ENCODE measurements around the gene ZNF205. TPM values are rescaled to one million over a fixed set of nuclear protein-coding genes. Genes with fewer than 3 reads are reported as not detected.

Gene ZNF205
- total and polyA plus RNA-seq, 10 of the 15 experiments (the other 5 are each of a cell fraction or from before 2014, with no cell fraction given), result 0.26 to 1.5 (median 0.78) TPM; not detected in 2

DNA sequence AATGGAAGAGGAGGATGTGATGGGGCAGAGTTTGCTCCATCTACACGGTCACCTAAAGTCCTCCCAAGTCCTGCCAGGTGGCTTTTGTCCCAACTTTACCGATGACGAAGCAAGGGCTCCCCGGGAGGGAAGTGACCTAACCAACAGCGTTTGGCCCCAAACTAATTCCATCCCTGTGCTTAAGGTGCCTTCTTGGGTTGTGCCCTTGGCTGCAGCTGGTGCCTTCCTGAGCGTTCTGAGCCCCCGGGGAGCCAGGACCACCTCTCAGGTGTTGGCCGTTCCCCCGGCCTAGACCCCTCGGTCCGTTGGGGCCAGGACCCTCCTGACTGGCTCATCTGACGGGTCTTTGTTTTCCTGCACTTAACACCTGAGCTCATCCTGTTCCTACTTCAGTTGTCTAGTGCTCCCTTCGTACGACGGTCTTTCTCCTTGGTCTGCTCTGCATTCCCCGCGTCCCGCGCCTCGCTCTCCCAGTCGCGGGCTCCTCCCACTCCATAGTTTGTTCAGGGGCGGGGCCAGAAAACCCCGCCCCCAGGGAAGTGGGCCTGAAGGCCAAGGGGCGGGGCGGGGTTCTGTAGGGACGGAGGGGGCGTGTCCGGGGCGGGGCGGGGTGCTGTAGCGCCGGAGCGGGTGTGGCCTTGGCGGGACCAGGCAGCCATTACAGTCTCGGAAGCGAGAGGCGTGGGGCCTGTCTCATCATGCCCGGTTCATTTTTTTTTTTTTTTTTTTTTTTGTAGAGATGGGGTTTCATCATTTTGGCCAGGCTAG lies 12.5 kb upstream of the ZNF205 start (continued):
- no peak for TF ChIP-seq POU2F2 (IDR thresholded peaks at IDR 0.05; ENCODE audit: borderline replicate concordance, low read depth, low read length)
- TF ChIP-seq SKIL (IDR thresholded peaks at IDR 0.05; ENCODE audit: low read depth, poor library complexity, severe bottlenecking), result peak; percentile 69
- TF ChIP-seq ETV6 (conservative IDR thresholded peaks at IDR 0.05 in 1 of 2, IDR thresholded peaks at IDR 0.05 in 1 of 2; ENCODE audit: borderline replicate concordance in 1 of 2, low read depth in 1 of 2), result no peak
- no peak for TF ChIP-seq HCFC1 (IDR thresholded peaks at IDR 0.05; ENCODE audit: low read length)
- TF ChIP-seq NR2C1 (IDR thresholded peaks at IDR 0.05), result no peak
- TF ChIP-seq STAT1 (conservative IDR thresholded peaks at IDR 0.05), result no peak
- TF ChIP-seq, protein P1, sequence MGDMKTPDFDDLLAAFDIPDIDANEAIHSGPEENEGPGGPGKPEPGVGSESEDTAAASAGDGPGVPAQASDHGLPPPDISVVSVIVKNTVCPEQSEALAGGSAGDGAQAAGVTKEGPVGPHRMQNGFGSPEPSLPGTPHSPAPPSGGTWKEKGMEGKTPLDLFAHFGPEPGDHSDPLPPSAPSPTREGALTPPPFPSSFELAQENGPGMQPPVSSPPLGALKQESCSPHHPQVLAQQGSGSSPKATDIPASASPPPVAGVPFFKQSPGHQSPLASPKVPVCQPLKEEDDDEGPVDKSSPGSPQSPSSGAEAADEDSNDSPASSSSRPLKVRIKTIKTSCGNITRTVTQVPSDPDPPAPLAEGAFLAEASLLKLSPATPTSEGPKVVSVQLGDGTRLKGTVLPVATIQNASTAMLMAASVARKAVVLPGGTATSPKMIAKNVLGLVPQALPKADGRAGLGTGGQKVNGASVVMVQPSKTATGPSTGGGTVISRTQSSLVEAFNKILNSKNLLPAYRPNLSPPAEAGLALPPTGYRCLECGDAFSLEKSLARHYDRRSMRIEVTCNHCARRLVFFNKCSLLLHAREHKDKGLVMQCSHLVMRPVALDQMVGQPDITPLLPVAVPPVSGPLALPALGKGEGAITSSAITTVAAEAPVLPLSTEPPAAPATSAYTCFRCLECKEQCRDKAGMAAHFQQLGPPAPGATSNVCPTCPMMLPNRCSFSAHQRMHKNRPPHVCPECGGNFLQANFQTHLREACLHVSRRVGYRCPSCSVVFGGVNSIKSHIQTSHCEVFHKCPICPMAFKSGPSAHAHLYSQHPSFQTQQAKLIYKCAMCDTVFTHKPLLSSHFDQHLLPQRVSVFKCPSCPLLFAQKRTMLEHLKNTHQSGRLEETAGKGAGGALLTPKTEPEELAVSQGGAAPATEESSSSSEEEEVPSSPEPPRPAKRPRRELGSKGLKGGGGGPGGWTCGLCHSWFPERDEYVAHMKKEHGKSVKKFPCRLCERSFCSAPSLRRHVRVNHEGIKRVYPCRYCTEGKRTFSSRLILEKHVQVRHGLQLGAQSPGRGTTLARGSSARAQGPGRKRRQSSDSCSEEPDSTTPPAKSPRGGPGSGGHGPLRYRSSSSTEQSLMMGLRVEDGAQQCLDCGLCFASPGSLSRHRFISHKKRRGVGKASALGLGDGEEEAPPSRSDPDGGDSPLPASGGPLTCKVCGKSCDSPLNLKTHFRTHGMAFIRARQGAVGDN (IDR thresholded peaks at IDR 0.05), result no peak
- no peak for TF ChIP-seq SUZ12 (IDR thresholded peaks at IDR 0.05; ENCODE audit: unreplicated experiment)
- TF ChIP-seq, protein P2, sequence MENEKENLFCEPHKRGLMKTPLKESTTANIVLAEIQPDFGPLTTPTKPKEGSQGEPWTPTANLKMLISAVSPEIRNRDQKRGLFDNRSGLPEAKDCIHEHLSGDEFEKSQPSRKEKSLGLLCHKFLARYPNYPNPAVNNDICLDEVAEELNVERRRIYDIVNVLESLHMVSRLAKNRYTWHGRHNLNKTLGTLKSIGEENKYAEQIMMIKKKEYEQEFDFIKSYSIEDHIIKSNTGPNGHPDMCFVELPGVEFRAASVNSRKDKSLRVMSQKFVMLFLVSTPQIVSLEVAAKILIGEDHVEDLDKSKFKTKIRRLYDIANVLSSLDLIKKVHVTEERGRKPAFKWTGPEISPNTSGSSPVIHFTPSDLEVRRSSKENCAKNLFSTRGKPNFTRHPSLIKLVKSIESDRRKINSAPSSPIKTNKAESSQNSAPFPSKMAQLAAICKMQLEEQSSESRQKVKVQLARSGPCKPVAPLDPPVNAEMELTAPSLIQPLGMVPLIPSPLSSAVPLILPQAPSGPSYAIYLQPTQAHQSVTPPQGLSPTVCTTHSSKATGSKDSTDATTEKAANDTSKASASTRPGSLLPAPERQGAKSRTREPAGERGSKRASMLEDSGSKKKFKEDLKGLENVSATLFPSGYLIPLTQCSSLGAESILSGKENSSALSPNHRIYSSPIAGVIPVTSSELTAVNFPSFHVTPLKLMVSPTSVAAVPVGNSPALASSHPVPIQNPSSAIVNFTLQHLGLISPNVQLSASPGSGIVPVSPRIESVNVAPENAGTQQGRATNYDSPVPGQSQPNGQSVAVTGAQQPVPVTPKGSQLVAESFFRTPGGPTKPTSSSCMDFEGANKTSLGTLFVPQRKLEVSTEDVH (IDR thresholded peaks at IDR 0.05; ENCODE audit: low read depth, partially characterized antibody), result no peak
- peak; percentile 86 for TF ChIP-seq ZNF384 (IDR thresholded peaks at IDR 0.05; ENCODE audit: borderline replicate concordance, low read depth, low read length)
- no peak for TF ChIP-seq IKZF1 (conservative IDR thresholded peaks at IDR 0.05)
- TF ChIP-seq CBFB (IDR thresholded peaks at IDR 0.05; ENCODE audit: low read depth), result no peak
- TF ChIP-seq JUND (IDR thresholded peaks at IDR 0.05; ENCODE audit: low read depth, low read length), result no peak
- TF ChIP-seq, protein P3, sequence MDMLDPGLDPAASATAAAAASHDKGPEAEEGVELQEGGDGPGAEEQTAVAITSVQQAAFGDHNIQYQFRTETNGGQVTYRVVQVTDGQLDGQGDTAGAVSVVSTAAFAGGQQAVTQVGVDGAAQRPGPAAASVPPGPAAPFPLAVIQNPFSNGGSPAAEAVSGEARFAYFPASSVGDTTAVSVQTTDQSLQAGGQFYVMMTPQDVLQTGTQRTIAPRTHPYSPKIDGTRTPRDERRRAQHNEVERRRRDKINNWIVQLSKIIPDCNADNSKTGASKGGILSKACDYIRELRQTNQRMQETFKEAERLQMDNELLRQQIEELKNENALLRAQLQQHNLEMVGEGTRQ (IDR thresholded peaks at IDR 0.05; ENCODE audit: borderline replicate concordance, low read depth, low read length), result no peak
- TF ChIP-seq SUPT20H (IDR thresholded peaks at IDR 0.05; ENCODE audit: borderline replicate concordance, control insufficient read depth, low read depth, low read length), result no peak
- no peak for TF ChIP-seq DPF2 (IDR thresholded peaks at IDR 0.05)
- TF ChIP-seq ZSCAN29 (IDR thresholded peaks at IDR 0.05), result no peak
- TF ChIP-seq BHLHE40 (IDR thresholded peaks at IDR 0.05; ENCODE audit: borderline replicate concordance in 1 of 2, low read depth in 2 of 2, low read length in 1 of 2), result no peak
- TF ChIP-seq POLR2A (IDR thresholded peaks at IDR 0.05; ENCODE audit: low read depth, low read length), result peak; percentile 39; the same call in 1 of the 2 replicates
- no peak for TF ChIP-seq MTA3 (IDR thresholded peaks at IDR 0.05; ENCODE audit: borderline replicate concordance, low read length)

All from GM12878 (cell line).